Glomerular visceral epithelial cell (primary cell): ENCODE data around the gene GLIPR1.
"Not testable (repeated sequence)": the region's sequence is repeated elsewhere in the genome, so short reads cannot be mapped to it uniquely, and the experiment has no call there.

Experiments
- DNase-seq: peaks from one replicate; pipeline ENCODE4 v3.0.0-alpha.2; 2016; ENCODE audit errors: extremely low spot score

The GLIPR1 gene

GRCh38 chr12:75480469-75480949, at the start of gene GLIPR1:
GLIPR1 (plus strand) TSS chr12:75480755; CDS start chr12:75480881, 126 bp downstream.
- peak; percentile 92 for DNase-seq

GRCh38 chr12:75432924-75433323, 47.6 kb upstream of the GLIPR1 start:
- no peak for DNase-seq

- DNase-seq: no peak
Measured at GRCh38 chr12:75437564-75437963, 43.0 kb upstream of the GLIPR1 start.

DNA sequence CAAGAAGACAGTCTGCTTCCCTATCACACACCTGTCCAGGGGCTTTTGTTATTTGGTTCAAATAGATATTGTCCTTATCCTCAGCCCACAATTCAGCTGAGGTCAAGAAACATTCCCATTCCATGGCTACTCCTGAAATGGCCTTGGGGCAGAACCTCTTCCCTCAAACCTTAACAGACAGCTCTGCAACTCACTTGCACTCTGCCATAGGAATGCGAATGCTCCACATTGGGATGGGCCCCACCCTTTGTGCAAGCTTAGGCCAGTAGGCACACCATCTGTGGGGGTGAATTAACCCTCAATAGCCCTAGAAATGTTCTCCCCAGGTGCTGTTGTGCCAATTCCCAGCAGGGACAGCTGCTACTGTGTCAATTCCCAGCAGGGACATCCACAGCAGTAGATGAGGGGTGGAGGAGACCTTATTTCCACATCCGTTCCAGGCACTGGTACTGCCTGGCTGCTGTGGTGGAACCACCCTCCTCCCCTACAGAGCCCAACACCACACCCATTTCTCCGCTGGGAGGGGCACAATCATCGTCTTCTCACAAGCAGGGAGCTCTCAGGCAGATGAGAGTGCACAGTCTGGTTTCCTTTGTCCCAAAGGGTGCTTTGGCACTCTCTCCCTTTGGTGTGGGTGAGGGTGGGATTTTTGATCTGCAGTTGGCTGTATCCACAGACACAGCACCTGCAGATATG, 42.3 kb upstream of the GLIPR1 start:
- no peak for DNase-seq

DNA sequence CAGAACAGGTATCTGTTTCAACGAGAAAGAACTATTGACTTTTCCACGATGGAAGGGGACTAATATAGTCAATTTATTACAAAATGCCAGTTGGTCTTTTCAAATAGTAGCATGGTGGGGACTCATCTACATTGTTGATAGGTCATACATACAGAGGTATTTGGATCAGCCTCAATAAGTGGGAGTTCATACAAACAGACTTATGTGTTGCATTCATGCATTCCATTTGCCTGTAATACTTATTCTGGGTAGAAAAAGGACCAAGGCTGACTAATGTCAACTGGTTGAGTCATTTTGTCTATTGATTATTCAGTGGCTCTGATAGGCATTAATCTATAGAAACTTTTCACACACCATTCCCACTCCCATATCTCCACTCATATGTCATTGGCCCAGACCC, 41.5 kb upstream of the GLIPR1 start:
- no peak for DNase-seq

GRCh38 chr12:75439930-75440329, 40.6 kb upstream of the GLIPR1 start:
- DNase-seq: no peak

- DNase-seq: not testable (repeated sequence)
Measured at GRCh38 chr12:75441687-75442449, 38.7 kb upstream of the GLIPR1 start.

DNA sequence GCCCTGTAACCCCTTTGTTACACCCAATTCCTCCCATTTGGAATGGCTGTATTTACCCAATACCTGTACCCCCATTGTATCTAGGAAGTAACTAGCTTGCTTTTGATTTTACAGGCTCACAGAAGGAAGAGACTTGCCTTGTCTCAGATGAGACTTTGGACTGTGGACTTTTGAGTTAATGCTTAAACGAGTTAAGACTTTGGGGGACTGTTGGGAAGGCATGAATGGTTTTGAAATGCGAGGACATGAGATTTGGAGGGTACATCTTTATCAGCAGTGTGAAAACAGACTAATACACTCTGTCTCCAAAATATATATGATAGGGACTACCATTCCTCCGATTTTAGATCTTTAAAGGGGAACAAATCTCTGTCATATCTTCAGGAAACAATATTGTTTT, 38.1 kb upstream of the GLIPR1 start:
- DNase-seq: not testable (repeated sequence)

DNA sequence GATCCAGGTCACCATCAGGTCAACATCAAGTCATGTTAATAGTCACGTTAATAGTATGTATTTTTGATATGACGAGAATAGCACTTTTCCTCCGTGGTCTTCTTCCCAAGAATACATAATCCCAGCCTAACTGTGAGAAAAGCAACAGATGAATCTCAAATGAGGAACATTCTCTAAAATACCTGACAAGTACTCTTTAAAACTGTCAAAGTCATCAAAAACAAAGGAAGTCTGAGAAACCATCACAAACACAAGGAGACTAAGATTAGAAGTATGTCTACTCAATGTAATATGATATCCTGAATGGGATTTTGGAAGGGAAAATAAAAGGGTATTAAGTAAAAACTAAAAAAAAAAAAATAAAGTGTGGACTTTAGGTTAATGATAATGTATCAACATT, 36.8 kb upstream of the GLIPR1 start:
- no peak for DNase-seq

DNA sequence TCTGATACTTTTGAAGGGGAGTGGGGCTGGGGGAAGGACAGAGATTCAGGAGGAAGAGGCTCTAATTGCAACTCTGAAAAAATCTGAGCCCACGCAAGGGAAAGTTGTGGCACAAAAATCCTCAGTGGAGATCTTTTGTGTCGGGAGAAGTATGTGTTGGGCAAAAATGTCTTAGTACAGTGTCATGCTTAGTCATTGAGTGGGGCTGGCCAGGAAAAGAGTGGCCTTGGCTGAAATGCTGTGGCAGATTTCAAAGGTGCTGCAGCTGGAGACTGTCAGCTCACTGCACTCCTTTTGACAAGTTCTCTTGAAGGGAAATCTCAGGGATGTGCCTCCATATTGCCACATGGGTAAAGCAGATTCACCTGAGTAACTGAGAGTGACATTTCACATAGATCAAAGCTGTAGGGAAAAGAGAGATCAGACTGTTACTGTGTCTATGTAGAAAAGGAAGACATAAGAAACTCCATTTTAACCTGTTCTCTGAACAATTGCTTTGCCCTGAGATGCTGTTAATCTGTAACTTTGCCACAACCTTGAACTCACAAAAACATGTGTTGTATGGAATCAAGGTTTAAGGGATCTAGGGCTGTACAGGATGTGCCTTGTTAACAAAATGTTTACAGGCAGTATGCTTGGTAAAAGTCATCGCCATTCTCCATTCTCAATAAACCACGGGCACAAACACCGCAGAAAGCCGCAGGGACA, 36.0 kb upstream of the GLIPR1 start:
- peak; percentile 7 for DNase-seq

- not testable (repeated sequence) for DNase-seq
Measured at GRCh38 chr12:75445137-75445507, 35.4 kb upstream of the GLIPR1 start.

- no peak for DNase-seq
Measured at GRCh38 chr12:75446857-75447256, 33.7 kb upstream of the GLIPR1 start.

GRCh38 chr12:75447691-75448393, 32.7 kb upstream of the GLIPR1 start:
- no peak for DNase-seq

DNA sequence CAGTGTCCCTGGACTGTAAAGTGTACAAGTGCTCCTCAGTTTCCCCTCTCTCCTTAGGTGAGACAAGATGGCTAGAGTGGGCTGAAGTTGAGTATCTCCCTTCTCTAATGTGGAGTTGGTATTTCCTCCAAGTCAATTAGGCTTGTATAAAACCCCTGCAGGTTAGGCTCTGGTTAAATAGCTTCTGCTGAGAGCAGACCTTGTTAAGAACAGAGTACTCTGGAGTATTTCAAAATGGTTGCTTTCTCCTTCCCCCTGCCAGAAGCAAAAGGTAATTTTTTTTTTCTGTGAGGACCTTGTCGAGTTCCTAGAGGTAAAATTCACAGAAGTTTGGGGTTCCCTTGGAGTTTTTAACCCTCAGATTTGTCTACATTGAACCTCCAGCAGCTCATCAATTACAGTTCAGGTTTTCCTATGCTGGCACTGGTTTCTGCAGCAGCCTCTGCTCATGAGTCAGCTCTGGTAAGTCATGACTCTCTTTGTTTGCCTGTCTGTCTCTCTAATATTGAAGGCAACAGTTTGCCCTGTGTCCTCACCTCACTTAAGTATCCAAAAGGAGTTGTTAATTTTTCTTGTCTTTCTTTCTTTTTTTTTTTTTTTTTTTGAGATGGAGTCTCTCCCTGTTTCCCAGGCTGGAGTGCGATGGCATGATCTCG, 27.8 kb upstream of the GLIPR1 start:
- peak; percentile 16 for DNase-seq

GRCh38 chr12:75455839-75456238, 24.7 kb upstream of the GLIPR1 start:
- no peak for DNase-seq

DNA sequence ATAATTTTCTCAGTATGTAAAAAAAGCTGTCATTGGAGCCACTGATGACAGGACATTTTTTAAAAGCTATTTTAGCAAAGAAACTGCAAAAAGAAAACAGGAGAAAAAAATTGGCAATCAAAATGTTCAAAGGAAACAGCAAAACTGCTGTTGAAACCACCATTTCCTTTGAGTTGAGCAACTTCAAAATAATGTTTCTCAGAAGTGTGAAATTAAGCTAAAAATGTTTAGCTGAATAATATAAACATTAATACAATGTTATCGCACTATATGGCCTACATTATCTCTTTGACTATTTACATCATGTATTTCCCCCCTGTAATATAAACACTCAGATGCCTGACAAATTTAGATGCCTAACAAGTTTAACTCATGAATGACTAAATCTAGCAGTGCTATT, 23.4 kb upstream of the GLIPR1 start:
- DNase-seq: no peak

DNA sequence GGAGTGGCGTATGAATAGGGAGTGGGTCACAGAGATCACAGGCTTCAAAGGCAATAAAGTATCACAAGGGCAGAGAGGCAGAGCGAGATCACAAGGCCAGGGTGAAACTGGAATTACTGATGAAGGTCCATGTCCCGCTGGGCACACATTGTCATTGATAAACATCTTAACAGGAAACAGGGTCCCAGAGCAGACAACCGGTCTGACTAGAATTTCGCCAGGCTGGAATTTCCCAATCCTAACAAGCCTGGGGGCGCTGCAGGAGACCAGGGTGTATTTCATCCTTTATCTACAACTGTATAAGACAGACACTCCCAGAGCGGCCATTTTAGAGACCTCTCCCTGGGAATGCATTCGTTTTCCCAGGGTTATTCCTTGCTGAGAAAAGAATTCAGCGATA, 22.7 kb upstream of the GLIPR1 start:
- not testable (repeated sequence) for DNase-seq

DNA sequence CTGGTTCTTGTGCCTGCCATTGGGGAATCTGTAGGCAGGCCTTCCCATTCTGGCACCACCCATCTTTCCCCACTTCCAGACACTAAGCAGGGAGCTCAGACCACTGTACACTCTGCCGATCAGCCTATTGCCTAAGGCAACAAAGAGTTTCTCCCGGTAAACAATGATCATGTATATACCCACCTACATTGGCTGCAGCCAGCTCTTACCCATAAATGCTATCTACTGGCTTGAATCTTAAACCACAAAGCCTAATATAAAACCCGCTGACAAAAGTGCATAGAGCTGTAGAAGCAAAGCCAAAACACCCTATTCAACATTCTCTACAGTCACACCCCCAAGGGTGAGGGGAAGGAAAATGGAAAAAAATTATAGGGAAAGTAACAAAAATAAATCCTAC, 20.8 kb upstream of the GLIPR1 start:
- DNase-seq: no peak

GRCh38 chr12:75460204-75460603, 20.4 kb upstream of the GLIPR1 start:
- DNase-seq: no peak

DNA sequence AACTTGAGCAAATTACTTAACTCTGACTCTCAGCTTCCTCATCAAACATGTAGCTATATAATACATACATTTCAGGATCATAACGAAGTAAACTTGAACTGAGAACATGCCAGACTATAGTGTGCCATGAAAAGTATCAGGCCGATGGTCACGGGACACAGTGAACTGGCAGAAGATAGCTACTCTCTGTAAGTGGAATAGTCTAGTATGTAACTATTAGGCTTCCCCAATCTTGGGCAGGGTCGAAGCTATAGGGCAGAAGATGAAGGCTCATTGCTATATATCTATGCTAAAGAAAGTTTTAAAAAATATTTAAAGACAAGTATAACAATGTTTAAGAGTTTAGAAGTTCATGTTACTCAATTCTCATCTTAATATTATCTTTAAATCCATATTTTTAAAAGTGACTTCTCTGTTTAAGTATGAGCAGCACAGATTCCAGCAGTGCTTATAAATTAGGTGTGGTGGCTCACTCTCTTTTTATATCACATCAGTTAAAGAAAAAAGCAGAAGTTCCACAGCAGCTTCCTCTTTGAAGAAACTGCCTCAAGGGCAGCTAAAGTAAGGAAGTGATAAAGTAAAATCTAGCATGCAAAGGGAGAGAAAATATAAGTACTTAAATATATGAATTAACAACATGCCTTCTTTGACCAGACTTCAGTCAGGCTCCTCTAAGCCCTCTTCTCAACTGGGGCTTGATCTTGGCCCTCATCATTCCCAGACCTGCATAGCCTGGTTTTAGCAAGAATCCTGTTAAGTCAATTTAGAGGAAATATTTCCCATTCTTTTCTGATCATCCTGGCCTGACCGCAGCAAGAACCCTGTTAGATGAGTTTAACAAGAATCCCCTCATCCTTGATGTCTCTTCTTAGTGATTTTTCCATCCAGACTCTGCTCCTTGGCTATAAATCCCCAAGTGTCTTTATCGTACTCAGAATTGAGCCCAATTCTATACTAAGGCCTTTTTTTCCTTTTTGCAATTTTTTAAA, 8.4 kb upstream of the GLIPR1 start:
- DNase-seq: no peak
